DLD1 (cell line): ENCODE data around the gene PPP6R2.

Source experiments
- in situ Hi-C: cut with HindIII; loops from 2 replicates; pipeline ENCODE4 v1.10.0; 2017; ENCODE audit warnings: low sequenced_read_pairs

PPP6R2 gene, protein sequence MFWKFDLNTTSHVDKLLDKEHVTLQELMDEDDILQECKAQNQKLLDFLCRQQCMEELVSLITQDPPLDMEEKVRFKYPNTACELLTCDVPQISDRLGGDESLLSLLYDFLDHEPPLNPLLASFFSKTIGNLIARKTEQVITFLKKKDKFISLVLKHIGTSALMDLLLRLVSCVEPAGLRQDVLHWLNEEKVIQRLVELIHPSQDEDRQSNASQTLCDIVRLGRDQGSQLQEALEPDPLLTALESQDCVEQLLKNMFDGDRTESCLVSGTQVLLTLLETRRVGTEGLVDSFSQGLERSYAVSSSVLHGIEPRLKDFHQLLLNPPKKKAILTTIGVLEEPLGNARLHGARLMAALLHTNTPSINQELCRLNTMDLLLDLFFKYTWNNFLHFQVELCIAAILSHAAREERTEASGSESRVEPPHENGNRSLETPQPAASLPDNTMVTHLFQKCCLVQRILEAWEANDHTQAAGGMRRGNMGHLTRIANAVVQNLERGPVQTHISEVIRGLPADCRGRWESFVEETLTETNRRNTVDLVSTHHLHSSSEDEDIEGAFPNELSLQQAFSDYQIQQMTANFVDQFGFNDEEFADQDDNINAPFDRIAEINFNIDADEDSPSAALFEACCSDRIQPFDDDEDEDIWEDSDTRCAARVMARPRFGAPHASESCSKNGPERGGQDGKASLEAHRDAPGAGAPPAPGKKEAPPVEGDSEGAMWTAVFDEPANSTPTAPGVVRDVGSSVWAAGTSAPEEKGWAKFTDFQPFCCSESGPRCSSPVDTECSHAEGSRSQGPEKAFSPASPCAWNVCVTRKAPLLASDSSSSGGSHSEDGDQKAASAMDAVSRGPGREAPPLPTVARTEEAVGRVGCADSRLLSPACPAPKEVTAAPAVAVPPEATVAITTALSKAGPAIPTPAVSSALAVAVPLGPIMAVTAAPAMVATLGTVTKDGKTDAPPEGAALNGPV

GRCh38 chr22:50342651-50343540, at the start of gene PPP6R2:
Gene PPP6R2 (plus strand): TSS chr22:50343327. CDS start chr22:50393909, 50,582 bp downstream.
- in situ Hi-C loops: no loop called here

- in situ Hi-C loops: no loop called here
Measured at GRCh38 chr22:50293441-50294318, 49.4 kb upstream of the PPP6R2 start.

DNA sequence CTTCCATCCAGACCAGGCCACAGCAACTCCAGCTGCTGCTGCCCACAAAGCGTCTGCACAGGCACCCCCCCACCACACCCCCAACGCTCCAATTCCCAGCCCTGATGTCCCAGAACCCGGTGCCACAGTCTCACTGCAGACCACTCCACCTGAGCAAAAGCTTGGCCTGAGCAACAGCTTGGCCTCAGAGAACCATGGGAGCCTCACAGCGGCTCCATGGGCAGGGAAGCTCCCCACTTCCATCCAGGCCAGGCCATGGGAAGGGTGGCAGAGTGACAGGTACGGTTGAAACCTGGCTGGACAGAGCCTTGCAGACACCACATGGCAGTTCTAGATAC, 48.8 kb upstream of the PPP6R2 start:
- in situ Hi-C loops: no loop called here

DNA sequence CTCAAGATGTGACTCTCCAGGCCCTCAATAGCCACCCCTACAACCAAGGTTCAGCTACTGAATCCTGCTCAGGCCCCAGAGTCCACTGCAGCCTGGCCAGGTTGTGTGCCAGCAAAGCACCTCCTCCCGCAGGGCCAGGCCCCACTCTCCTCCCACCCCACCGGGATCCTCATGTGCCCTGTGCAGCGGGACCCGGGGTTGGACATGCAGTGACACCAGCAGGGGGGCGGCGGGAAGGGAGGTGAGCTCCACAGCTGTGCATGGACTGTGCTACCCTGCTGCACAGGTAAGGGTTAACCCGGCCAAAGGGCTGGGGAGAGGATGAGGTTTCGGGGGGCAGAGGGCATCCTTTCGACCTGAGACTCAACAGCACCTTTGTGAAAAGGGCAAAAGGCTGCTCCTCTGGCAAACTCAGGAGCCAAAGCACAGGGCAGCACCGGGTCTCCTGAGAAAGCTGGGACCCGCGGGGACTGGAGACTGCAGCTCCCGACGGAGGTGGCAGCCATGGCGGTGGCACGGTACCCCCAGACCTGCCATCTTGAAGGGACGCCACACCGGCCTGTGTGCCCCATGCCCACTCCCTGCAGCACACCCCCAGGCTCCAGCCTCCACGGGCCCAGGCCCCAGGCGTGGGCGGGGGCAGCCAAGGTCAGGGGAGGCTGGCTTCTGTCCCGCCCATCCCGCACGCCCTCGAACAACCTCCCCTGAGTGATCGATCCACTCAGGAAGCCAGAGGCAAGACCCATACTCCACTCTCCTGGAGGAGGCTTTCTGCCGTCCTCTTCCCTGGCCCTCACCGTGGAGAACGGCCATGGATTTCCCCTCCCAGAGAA, 46.3 kb upstream of the PPP6R2 start:
- in situ Hi-C loops: no loop called here

- in situ Hi-C loops: no loop called here
Measured at GRCh38 chr22:50297510-50298265, 45.4 kb upstream of the PPP6R2 start.

- in situ Hi-C loops: no loop called here
Measured at GRCh38 chr22:50298266-50298637, 44.9 kb upstream of the PPP6R2 start.

- in situ Hi-C loops: no loop called here
Measured at GRCh38 chr22:50298937-50299784, 44.0 kb upstream of the PPP6R2 start.

- in situ Hi-C loops: no loop called here
Measured at GRCh38 chr22:50299785-50300619, 43.1 kb upstream of the PPP6R2 start.

DNA sequence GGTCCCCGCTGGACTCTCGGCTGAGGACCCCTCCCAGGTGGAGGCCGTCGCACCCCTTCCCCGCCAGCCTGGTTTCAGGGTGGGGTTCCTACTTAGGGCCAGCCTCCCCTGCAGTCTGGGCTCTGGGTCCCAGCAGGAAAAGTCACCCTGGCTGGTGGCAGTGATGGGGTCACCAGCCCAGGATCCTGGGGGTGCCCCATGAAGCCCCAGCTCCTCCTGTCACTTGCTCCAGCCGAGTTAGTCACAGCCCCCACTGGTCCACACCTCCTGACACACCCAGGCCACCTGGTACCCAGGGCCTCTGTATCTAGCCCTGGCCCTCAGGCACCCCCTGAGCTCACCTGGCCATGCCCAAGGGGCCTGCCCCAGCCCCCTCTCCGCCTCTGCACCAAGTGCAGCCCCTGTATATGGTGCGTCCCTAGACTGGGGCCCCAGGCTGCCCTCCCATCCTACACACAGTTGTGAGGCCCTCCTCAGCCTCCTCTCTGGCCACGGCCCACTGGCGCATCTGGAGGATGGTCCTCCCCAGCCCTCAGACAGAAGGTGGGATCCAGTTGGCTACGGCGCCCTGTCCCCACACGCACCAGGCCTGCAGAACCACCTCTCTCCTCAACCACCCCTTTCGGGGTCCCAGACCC, 42.4 kb upstream of the PPP6R2 start:
- in situ Hi-C loops: no loop called here

DNA sequence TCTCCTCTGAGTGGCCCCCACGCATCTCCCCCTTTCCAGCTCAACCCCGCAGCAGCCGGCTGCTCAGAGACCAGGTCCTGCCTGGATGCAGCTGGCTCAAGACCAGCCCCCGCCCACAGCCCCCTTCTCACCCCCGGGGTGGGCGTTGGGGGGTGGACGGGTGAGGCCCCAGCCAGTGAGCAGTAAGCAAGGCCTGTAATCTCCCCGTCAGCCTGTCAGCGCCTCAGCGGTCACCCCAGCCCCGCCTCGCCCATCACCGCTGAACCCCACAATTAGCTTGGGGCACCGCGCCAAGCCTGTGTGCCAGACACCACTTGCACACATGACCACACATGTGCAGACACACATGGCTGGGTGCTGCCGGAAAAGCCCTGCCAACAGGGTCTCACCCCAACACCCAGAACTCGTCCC, 41.5 kb upstream of the PPP6R2 start:
- in situ Hi-C loops: no loop called here

- in situ Hi-C loops: no loop called here
Measured at GRCh38 chr22:50302041-50302541, 41.0 kb upstream of the PPP6R2 start.

GRCh38 chr22:50302564-50302963, 40.6 kb upstream of the PPP6R2 start:
- in situ Hi-C loops: no loop called here

GRCh38 chr22:50303515-50303847, 39.6 kb upstream of the PPP6R2 start:
- in situ Hi-C loops: no loop called here

GRCh38 chr22:50303848-50304527, 39.1 kb upstream of the PPP6R2 start:
- in situ Hi-C loops: no loop called here
